Transverse colon (tissue), 3 donors: ENCODE measurements around the gene OAF.

Experiments used
- POLR2A ChIP-seq: fragments of 450-650 bp; IDR thresholded peaks from one replicate; pipeline ENCODE4 v1.6.1; 2016; ENCODE audit warnings: antibody characterized with exemption, mild to moderate bottlenecking, moderate library complexity
- TF ChIP-seq, protein P1 (sequence below), 5 experiments: fragments of 200-600 bp in 3 of 5; fragments of 450-650 bp in 2 of 5; sonication (generic) in 3 of 5; IDR thresholded peaks; 1 replicate in 2 of 5; 2 replicates in 3 of 5; pipeline ENCODE4 v1.5.1; 2016 to 2017; ENCODE audit warnings: antibody characterized with exemption in 5 of 5, inconsistent platforms in 3 of 5, mild to moderate bottlenecking in 2 of 5, moderate library complexity in 1 of 5

GRCh38 chr11:120182790-120183491, 27.9 kb upstream of the OAF start:
- TF ChIP-seq, protein P1, sequence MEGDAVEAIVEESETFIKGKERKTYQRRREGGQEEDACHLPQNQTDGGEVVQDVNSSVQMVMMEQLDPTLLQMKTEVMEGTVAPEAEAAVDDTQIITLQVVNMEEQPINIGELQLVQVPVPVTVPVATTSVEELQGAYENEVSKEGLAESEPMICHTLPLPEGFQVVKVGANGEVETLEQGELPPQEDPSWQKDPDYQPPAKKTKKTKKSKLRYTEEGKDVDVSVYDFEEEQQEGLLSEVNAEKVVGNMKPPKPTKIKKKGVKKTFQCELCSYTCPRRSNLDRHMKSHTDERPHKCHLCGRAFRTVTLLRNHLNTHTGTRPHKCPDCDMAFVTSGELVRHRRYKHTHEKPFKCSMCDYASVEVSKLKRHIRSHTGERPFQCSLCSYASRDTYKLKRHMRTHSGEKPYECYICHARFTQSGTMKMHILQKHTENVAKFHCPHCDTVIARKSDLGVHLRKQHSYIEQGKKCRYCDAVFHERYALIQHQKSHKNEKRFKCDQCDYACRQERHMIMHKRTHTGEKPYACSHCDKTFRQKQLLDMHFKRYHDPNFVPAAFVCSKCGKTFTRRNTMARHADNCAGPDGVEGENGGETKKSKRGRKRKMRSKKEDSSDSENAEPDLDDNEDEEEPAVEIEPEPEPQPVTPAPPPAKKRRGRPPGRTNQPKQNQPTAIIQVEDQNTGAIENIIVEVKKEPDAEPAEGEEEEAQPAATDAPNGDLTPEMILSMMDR (IDR thresholded peaks at IDR 0.05): peak; percentile 18 to 66 (median 48)
- no peak for TF ChIP-seq POLR2A
